HPDE6-E6E7 (cell line): ENCODE results near the gene ZNF77.
"Not testable (repeated sequence)": the region's sequence is repeated elsewhere in the genome, so short reads cannot be mapped to it uniquely, and the experiment has no call there.

Source experiments
- DNase-seq: peaks from one replicate; pipeline ENCODE4 v3.0.0; 2011; ENCODE audit warnings: missing footprints; ENCODE audit errors: extremely low spot score

Gene ZNF77

GRCh38 chr19:2970201-2970835 lies 25.5 kb upstream of the ZNF77 start:
- no peak for DNase-seq

DNA sequence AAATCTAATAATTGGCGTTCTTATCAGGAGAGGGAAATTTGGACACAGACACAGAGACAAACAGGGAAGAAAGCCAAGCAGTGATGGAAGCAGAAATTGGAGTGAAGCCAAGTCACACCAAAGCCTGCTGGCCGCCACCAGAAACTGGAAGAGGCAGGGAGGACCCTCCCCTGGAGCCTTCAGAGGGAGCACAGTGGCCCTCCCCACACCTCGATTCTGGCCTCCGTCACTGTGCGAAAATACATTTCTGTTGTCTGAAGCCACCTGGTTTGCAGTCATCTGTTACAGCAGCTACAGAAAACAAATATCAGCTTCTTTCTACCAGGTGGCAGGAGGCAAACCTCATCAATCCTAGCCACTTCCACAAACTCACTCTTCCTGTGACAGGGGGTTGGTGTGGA lies 24.3 kb upstream of the ZNF77 start:
- DNase-seq: no peak

DNA sequence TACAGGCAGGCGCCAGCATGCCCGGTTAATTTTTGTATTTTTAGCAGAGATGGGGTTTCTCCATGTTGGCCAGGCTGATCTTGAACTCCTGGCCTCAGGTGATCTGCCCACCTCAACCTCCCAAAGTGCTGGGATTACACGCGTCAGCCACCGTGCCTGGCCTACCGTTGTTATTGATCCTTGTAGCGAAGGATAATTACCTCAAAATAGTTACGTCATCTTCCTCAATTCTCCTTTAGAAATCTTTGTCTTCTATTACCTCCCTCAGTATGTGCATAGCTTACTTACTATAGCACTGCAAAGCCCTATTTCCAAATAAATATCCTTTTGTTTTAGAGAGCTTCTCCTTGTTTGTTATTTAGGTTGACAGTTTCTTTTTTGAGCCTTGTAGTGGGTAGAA lies 23.2 kb upstream of the ZNF77 start:
- no peak for DNase-seq

GRCh38 chr19:2964874-2965273 lies 20.1 kb upstream of the ZNF77 start:
- no peak for DNase-seq

- DNase-seq: not testable (repeated sequence)
Measured at GRCh38 chr19:2963631-2964030, 18.9 kb upstream of the ZNF77 start.

GRCh38 chr19:2963122-2963521 lies 18.4 kb upstream of the ZNF77 start:
- no peak for DNase-seq

GRCh38 chr19:2962018-2962670 lies 17.4 kb upstream of the ZNF77 start:
- DNase-seq: peak; percentile 39

- no peak for DNase-seq
Measured at GRCh38 chr19:2960120-2960519, 15.3 kb upstream of the ZNF77 start.

- DNase-seq: no peak
Measured at GRCh38 chr19:2957160-2957559, 12.4 kb upstream of the ZNF77 start.

DNA sequence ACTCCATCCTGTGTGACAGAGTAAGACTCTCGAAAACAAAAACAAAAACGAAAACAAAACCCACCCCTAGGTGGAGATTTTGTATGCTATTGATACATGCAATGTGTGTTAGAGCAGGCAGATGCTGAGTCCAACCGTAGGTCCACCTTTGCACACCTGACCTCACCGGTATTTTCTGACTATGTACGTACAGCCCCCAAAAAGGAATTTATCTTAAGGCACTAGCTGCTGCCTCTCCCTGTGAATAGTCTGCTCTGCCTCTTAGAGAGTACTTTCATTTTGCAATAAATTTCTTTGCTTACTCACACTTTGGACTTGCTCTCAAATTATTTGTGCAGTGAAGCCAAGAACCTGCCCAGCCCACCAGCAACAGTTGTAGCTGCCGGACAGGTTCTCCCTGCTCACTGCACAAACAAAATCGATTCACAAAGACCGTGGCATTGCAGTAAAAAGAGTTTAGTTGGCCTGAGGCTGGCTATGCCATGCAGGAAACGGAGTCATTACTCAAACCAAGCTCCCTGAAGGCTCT lies 8.2 kb upstream of the ZNF77 start:
- peak; percentile 37 for DNase-seq

DNA sequence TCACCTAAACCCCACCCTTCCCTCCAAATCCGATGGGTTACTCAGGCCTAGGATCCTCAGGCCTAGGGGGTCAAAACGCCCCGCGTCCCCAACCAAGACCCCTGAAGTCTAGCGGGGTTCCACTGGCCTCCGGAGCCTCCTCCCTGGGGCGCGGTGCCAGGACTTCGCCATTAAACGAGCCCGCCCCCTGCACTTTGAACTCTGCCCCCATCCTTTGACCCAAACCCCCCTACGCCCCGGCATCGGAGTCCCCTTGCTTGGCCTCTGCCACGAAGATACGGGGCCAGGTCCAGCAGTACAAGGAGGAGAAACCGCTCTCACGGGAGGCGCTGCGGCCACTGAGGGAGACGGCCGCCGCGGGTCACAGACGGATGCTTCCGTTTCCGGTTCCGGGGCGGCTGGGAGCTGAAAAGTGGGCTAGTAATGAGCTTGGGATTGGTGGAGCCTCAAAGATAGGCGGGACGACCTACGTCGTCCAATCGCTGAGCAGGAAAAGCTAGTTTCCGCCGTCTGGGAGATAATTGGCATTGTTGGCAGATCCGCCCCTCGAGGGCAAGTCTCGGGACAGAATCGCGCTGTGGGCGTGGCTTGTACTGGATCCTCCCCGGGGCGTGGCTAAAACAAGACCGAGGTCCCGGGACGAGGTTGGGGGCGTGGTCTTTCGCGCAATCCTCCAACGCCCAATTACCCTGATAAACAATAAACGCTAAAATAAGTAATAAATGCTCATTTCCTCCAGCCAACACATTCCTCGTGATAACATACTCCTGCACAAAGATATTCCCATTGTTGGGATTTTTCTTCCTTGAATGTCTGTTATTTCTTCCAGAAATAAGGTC lies 5.7 kb upstream of the ZNF77 start:
- DNase-seq: peak; percentile 99

GRCh38 chr19:2949939-2950285 lies 5.1 kb upstream of the ZNF77 start:
- no peak for DNase-seq

DNA sequence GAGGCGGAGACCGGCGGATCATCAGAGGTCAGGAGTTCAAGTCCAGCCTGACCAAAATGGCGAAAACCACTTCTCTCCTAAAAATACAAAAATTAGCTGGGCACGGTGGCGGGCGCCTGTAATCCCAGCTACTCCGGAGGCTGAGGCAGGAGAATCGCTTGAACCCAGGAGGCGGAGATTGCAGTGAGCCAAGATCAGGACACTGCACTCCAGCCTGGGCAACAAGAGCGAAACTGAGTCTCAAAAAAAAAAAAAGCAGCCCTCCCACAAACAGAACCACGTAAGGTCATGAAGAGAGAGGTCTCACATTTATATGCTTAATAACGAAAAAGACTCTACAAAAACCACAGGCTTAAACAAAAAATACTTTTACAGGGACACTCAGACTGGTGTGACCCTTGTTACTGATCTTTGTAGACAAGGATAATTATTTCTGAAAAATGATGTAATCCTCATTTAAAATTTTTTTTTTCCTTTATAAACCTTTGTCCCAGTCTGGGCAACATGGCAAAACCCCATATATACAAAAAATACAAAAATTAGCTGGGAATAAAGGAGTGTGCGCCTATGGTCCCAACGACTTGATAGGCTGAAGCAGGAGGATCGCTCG lies 909 bp upstream of the ZNF77 start:
- DNase-seq: no peak

DNA sequence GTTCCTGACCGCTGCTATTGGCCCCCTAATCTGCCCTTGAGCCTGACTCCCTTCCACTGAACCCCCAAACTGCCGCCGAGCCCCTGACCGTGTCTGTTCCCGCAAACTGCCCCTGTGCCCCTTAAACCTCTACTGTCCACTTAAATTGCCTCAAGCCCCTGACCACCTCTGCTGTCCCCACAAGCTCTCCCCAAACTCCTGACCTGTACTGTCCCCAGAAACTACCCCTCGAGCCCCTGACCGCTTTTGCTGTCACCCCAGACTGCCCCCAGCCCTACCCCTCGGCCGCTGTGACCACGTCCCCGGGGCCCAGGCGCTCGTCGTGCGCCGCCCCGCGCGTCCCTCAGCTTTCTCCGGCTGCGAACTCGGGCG lies 382 bp downstream of the ZNF77 start:
- DNase-seq: no peak

- DNase-seq: no peak
Measured at GRCh38 chr19:2942928-2943640, 1.7 kb downstream of the ZNF77 start.

DNA sequence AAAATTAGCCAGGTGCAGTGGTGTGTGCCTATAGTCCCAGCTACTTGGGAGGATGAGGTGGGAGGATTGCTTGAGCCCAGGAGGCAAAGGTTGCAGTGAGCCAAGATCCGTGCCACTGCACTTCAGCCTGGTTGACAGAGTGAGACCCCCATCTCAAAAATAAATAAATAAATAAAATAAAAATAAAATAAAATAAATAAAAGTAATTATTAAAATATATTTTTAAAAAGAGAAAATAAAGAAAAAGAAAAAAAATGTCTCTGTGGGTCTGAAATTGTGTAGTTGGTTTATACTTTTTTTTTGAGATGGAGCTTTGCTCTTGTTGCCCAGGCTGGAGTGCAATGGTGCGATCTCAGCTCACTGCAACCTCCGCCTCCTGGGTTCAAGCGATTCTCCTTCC lies 8.9 kb downstream of the ZNF77 start:
- DNase-seq: not testable (repeated sequence)

GRCh38 chr19:2933490-2933910 lies 11.3 kb downstream of the ZNF77 start:
- DNase-seq: no peak

DNA sequence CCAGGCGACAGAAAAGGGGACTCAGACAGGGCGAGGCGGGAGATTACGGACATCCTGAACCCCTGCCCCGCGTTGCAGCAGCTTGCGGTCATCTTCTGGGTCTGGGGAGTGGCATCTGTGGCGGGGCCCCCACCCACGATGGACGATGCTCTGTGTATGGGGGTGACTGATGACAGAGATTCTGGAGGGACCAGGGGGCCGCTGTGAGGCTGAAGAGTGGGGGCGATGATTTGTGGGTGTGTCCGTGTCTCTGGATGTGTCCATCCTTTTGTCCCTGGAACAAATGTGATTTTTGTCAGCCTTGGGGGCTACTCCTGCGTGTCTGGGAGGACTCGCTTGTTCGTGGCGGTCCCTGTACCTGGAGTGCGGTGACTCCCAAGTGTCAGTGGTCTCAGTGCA lies 17.7 kb downstream of the ZNF77 start:
- no peak for DNase-seq

DNA sequence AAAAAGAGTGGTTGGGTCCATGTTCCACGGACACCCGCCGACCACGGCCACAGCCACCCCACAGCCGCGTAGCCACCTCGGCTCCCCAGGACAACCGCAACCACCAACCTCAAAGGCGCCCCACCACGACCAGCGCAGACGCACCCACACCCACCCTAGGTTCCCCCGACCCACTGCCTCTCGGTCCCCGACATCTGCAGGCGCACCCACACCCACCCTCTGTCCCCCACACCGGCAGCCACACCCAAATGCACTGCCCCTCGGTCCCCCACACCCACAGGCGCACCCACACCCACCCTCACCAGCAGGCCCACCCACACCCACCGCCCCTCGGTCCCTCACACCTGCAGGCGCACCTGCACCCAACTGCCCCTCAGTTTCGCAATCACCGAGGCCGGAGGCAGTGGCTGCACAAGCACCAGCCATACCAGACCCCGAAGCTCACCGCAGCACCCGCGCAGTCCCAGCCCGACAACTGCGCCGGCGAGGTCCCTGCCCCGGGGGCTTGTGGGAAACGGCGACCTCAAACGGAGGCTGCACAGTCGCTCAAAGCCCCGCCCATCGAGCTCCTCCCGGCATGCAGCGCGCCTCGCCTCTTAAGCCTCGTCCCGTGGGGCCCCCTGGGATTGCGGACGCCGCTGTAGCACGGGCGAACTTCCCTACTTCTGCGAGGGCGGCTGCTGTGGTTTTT lies 18.3 kb downstream of the ZNF77 start:
- DNase-seq: no peak

DNA sequence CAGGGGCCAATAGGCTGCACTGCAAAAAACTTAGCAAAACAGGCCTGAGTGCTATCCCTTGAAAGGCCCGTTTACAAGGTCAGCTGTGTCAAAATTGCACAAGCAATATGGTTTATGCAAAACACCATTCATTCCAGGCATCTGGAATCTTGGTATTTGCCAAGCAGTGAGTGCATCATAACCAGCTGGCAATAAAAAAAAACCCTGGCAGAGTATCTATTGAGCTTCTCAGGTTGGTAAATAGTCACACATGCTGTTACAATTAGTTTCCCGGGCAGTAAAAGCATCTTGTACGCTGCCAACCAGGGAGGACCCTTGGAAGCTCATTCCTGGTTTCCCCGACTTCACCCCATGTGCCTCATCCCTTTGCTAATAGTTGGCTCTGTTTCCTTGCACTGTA lies 21.3 kb downstream of the ZNF77 start:
- DNase-seq: no peak

- no peak for DNase-seq
Measured at GRCh38 chr19:2922987-2923386, 21.8 kb downstream of the ZNF77 start.
